PC-3 (cell line): ENCODE data around the gene HNRNPH2.

Source experiments
- CTCF ChIP-seq: fragments of 300-600 bp; sonication (generic); conservative IDR thresholded peaks from 2 replicates; pipeline ENCODE4 v1.5.1; 2017; ENCODE audit warnings: antibody characterized with exemption, low read depth, mild to moderate bottlenecking, low read length
- EZH2 ChIP-seq: fragments of 300-600 bp; sonication (generic); IDR thresholded peaks from one replicate; pipeline ENCODE4 v1.6.1; 2017; ENCODE audit warnings: antibody characterized with exemption, mild to moderate bottlenecking, low read length; ENCODE audit not compliant: unreplicated experiment
- EZH2phosphoT487 ChIP-seq: fragments of 300-600 bp; sonication (generic); IDR thresholded peaks from 2 replicates; pipeline ENCODE4 v1.6.1; 2018; ENCODE audit warnings: mild to moderate bottlenecking, antibody characterized with exemption, low read length, borderline replicate concordance

GRCh38 chrX:101429934-101430333 is 21.9 kb downstream of the HNRNPH2 start:
- no peak for TF ChIP-seq CTCF
- TF ChIP-seq EZH2: no peak
- TF ChIP-seq EZH2phosphoT487: no peak
